ENCODE data around the gene CPVL.

Gene CPVL

DNA sequence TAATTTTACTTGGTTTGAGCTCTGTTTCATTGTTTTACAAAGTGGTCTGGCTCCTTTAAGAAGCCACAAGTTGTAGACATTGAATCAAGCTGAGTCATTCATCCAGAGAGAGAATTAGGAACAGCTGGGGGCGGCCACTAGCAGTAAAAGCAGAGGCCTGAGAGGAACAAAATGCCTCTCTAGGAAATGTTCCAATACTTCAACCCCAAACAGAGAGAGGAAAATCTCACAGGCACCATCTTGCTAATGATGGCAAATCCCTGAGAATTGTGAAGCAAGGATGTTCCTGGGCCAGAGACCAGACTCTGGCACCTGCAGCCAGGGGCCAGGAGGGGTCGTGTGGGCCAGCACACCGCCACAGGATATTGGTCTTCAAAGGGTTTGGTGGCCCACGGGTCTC is 161.7 kb downstream of the CPVL start:
- no peaks in the 10 kb centered on the region for H3K27me3 ChIP-seq (ENCODE audit: control insufficient read depth, low read length)
- no peaks in the 10 kb centered on the region for H4K20me1 ChIP-seq (ENCODE audit: control insufficient read depth, insufficient read depth, low read depth, low read length)
- H3K27ac ChIP-seq (ENCODE audit: low read depth, low read length), result no peak overlapping the region

DNA sequence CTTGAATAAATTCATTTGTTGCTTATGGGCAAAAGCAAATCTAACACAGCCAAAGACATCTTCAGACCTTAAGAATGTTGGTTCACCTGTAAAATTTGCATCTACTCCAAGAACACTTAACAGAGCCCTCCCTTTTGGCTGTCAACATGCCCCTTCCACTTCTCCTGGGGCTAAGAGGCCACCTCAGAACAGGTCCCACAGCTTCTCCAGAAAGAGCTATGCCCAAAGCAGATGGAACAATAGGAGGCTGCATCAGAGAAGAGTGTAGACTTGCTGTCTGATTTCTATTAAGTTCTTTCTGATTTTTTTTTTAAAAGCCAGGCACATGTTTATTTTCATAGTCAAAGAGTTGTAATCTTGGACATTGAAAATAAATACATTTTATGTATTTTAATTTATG is 162.1 kb downstream of the CPVL start:
- no peaks in the 10 kb centered on the region for H3K36me3 ChIP-seq (ENCODE audit: control insufficient read depth, low read length)
- H3K4me1 ChIP-seq (ENCODE audit: control insufficient read depth, low read length), result no peaks in the 10 kb centered on the region
- H3K9me2 ChIP-seq (replicated peaks; ENCODE audit: control insufficient read depth, low read length), result no peaks in the 10 kb centered on the region
- TF ChIP-seq EZH2phosphoT487 (IDR thresholded peaks at IDR 0.05; ENCODE audit: borderline replicate concordance, low read length), result no peak
- TF ChIP-seq, protein P1, sequence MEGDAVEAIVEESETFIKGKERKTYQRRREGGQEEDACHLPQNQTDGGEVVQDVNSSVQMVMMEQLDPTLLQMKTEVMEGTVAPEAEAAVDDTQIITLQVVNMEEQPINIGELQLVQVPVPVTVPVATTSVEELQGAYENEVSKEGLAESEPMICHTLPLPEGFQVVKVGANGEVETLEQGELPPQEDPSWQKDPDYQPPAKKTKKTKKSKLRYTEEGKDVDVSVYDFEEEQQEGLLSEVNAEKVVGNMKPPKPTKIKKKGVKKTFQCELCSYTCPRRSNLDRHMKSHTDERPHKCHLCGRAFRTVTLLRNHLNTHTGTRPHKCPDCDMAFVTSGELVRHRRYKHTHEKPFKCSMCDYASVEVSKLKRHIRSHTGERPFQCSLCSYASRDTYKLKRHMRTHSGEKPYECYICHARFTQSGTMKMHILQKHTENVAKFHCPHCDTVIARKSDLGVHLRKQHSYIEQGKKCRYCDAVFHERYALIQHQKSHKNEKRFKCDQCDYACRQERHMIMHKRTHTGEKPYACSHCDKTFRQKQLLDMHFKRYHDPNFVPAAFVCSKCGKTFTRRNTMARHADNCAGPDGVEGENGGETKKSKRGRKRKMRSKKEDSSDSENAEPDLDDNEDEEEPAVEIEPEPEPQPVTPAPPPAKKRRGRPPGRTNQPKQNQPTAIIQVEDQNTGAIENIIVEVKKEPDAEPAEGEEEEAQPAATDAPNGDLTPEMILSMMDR (IDR thresholded peaks at IDR 0.05; ENCODE audit: low read depth, low read length, poor library complexity, severe bottlenecking), result no peak
- no peak overlapping the region for H3K4me2 ChIP-seq (ENCODE audit: low read length)
- no peak overlapping the region for H3K27ac ChIP-seq (ENCODE audit: low read depth, low read length)
- no peak overlapping the region for H3K4me3 ChIP-seq (ENCODE audit: low read length)
- H3K79me2 ChIP-seq (ENCODE audit: control insufficient read depth, low read length), result no peaks in the 10 kb centered on the region
- no peaks in the 10 kb centered on the region for H3K27me3 ChIP-seq (ENCODE audit: control insufficient read depth, low read length)
- H3F3A ChIP-seq (ENCODE audit: control insufficient read depth, insufficient read depth), result no peaks in the 10 kb centered on the region
- H4K20me1 ChIP-seq (ENCODE audit: control insufficient read depth, insufficient read depth, low read depth, low read length), result no peaks in the 10 kb centered on the region
- no peaks in the 10 kb centered on the region for H3K9me3 ChIP-seq (ENCODE audit: control insufficient read depth, insufficient read depth, low read length)

More for the DNA sequence above, 161.7 kb downstream of the CPVL start:
- no peaks in the 10 kb centered on the region for H3K9me3 ChIP-seq (ENCODE audit: control insufficient read depth, insufficient read depth, low read length)
- no peak overlapping the region for H3K4me2 ChIP-seq (ENCODE audit: low read length)
- TF ChIP-seq, protein P1 (IDR thresholded peaks at IDR 0.05; ENCODE audit: low read depth, low read length, poor library complexity, severe bottlenecking), result no peak
- no peak for TF ChIP-seq EZH2phosphoT487 (IDR thresholded peaks at IDR 0.05; ENCODE audit: borderline replicate concordance, low read length)
- no peaks in the 10 kb centered on the region for H3F3A ChIP-seq (ENCODE audit: control insufficient read depth, insufficient read depth)
- no peak overlapping the region for H3K4me3 ChIP-seq (ENCODE audit: low read length)
- no peaks in the 10 kb centered on the region for H3K4me1 ChIP-seq (ENCODE audit: control insufficient read depth, low read length)
- H3K9me2 ChIP-seq (replicated peaks; ENCODE audit: control insufficient read depth, low read length), result no peaks in the 10 kb centered on the region
- no peaks in the 10 kb centered on the region for H3K36me3 ChIP-seq (ENCODE audit: control insufficient read depth, low read length)
- no peaks in the 10 kb centered on the region for H3K79me2 ChIP-seq (ENCODE audit: control insufficient read depth, low read length)

DNA sequence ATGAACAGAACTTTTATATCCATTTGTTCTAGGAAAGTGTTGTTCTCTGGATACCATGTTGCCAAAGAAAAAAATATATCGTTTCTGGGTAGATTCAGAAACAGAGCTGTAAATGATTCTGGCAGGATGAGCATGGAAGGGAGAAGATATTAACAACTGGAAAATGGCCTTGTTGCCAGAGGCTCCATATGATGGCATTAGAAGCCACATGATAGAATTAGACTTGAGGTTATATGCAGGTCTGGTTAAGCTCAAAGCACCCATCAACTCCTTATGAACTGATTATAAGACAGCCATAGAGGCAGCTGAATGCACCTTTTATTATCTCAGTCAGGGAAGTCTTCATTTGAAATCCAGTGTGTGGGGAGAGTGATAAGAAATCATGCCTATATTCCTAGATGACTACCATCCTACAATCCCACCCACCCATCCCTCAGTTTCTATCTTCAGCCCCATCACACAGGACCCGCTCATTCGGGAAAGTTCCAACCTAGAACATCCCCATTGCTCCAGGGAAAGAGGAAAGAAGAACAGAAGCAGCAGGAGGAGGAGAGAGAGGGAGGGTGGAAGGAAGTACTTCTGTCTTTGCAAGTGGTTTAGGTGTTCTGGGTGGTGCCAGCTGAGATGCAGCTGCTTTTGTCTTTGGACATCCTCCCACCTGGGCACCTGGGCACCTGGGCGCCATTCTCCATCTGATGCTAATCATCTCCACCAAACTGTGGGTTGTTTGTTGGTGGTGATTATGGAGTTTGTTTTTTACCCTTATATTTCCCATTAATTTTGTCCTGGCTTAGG is 162.7 kb downstream of the CPVL start:
- Histone ChIP-seq H4K20me1 (ENCODE audit: control insufficient read depth, insufficient read depth, low read depth, low read length) (no peaks in the 10 kb centered on the region), H3F3A (ENCODE audit: control insufficient read depth, insufficient read depth) (no peaks in the 10 kb centered on the region), H3K9me2 (replicated peaks; ENCODE audit: control insufficient read depth, low read length) (no peaks in the 10 kb centered on the region), H3K9me3 (ENCODE audit: control insufficient read depth, insufficient read depth, low read length) (no peaks in the 10 kb centered on the region), H3K36me3 (ENCODE audit: control insufficient read depth, low read length) (no peaks in the 10 kb centered on the region), H3K79me2 (ENCODE audit: control insufficient read depth, low read length) (no peaks in the 10 kb centered on the region), H3K27me3 (ENCODE audit: control insufficient read depth, low read length) (no peaks in the 10 kb centered on the region), H3K4me1 (ENCODE audit: control insufficient read depth, low read length) (no peaks in the 10 kb centered on the region), H3K27ac (ENCODE audit: low read depth, low read length) (no peak overlapping the region), H3K4me3 (ENCODE audit: low read length) (no peak overlapping the region), H3K4me2 (ENCODE audit: low read length) (no peak overlapping the region)
- TF ChIP-seq EZH2phosphoT487 (IDR thresholded peaks at IDR 0.05; ENCODE audit: borderline replicate concordance, low read length), result no peak
- TF ChIP-seq, protein P1 (IDR thresholded peaks at IDR 0.05; ENCODE audit: low read depth, low read length, poor library complexity, severe bottlenecking), result no peak
